ENCODE results near the gene BCL2L2.

The BCL2L2 gene

DNA sequence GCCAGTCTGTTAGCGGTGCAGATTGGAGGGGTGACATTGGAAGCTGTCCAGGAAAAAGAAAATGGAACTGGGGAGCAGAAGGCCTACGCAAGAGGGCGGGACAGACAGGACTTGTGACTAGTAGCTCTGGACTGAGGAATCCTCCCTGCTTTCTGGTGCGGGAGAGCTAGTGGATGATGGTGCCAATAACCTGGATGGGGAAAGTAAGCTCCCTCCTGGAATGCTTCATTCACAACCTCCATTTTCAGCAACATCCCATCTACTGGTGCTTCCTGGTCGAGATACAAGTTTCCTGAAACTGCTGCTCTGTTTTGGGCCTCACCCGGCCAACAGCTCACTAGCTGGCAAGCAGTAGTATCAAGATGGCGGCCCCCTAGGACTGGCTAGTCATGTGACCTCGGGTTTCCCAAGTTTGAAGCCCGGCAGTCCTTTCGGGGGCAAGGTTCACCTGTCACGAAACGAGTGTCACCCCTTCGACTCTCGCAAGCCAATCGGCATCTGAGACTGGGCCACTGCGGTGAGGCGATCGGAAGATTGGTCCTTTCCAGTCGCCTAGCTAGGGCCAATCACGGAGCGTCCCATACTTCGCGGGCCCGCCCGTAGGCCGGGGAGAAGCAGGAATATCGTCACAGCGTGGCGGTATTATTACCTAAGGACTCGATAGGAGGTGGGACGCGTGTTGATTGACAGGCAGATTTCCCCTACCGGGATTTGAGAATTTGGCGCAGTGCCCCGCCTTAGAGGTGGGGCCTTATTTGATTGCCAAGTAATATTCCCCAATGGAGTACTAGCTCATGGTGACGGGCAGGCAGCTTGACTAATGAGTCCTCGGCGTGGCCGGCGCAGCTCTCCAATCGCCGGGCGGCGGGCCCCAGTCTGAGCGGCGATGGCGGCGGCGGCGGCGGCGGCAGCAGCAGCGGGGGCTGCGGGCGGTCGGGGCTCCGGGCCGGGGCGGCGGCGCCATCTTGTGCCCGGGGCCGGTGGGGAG, 14.2 kb downstream of the BCL2L2 start, which contains the start of gene PABPN1:
Gene PABPN1 (plus strand): TSS at position 874 of the 988 bp plus-strand sequence. CDS start 13 bp downstream, at position 887.
- TF ChIP-seq CTCF (IDR thresholded peaks at IDR 0.05; ENCODE audit: control insufficient read depth, insufficient read depth, low read depth, low read length, missing control alignments), result no peak
- DNase-seq (ENCODE audit: low read depth), result peak; percentile 100
- peak within 1 kb of the TSS; percentile 72 for H3K4me3 ChIP-seq (ENCODE audit: control insufficient read depth, low read depth, low read length)

DNA sequence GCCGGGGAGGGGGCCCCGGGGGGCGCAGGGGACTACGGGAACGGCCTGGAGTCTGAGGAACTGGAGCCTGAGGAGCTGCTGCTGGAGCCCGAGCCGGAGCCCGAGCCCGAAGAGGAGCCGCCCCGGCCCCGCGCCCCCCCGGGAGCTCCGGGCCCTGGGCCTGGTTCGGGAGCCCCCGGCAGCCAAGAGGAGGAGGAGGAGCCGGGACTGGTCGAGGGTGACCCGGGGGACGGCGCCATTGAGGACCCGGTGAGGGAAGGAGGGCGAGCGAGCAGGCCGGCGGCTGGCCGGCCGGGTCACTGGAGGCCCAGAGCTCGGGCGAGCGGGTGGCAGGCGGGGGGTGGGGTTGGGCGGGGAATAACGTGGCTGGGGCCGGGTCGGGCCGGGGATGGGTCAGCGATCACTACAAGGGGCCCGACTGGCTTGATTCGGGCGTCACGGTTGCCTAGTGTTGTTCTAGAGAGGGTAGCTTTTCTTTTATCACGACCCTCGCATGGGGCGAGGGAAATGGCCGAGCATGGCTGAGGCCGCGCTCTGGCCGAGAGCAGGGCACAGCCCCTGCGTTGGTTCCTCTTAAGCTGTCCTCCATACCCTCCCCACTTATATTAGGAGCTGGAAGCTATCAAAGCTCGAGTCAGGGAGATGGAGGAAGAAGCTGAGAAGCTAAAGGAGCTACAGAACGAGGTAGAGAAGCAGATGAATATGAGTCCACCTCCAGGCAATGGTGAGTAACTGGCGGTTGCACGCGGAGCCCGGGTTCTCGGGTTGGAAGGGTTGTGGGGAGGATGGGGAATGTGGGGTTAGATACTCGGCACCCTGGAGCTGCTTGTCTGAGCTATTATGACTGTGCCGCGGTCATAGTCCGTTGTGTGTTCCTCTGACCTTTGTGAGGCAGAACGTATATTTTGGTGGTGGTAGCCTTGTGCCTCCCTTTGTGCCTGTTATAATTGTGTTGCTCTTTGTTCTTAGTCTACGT, 15.2 kb downstream of the BCL2L2 start:
- no peak for TF ChIP-seq CTCF (IDR thresholded peaks at IDR 0.05; ENCODE audit: control insufficient read depth, insufficient read depth, low read depth, low read length, missing control alignments)
- peak overlapping the region; percentile 72 for H3K4me3 ChIP-seq (ENCODE audit: control insufficient read depth, low read depth, low read length)
- DNase-seq (ENCODE audit: low read depth), result no peak

GRCh38 chr14:23322568-23323517, 16.2 kb downstream of the BCL2L2 start:
- peak overlapping the region; percentile 72 for H3K4me3 ChIP-seq (ENCODE audit: control insufficient read depth, low read depth, low read length)
- no peak for DNase-seq (ENCODE audit: low read depth)
- no peak for TF ChIP-seq CTCF (IDR thresholded peaks at IDR 0.05; ENCODE audit: control insufficient read depth, insufficient read depth, low read depth, low read length, missing control alignments)

DNA sequence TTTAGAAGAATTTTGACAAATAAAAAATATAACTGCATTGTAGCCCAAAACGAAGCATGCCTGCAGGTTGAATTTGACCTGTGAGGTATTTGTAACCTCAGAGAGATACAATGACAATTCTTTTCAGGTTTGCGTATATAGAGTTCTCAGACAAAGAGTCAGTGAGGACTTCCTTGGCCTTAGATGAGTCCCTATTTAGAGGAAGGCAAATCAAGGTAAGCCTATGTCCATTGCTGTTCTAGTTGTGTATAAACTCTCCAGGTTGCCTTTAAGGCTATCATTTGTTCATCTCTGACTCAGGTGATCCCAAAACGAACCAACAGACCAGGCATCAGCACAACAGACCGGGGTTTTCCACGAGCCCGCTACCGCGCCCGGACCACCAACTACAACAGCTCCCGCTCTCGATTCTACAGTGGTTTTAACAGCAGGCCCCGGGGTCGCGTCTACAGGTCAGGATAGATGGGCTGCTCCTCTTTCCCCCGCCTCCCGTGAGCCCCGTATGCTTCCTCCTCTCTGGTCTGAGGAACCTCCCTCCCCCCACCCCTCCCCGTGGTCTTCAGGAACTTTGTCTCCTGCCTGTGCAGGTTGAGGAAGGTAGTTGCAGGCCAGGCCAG, 17.3 kb downstream of the BCL2L2 start:
- H3K4me3 ChIP-seq (ENCODE audit: control insufficient read depth, low read depth, low read length), result no peak overlapping the region
- DNase-seq (ENCODE audit: low read depth), result no peak
- no peak for TF ChIP-seq CTCF (IDR thresholded peaks at IDR 0.05; ENCODE audit: control insufficient read depth, insufficient read depth, low read depth, low read length, missing control alignments)

- DNase-seq (ENCODE audit: low read depth), result no peak
- H3K4me3 ChIP-seq (ENCODE audit: control insufficient read depth, low read depth, low read length), result no peak overlapping the region
- no peak for TF ChIP-seq CTCF (IDR thresholded peaks at IDR 0.05; ENCODE audit: control insufficient read depth, insufficient read depth, low read depth, low read length, missing control alignments)
Measured at GRCh38 chr14:23324455-23324846, 17.8 kb downstream of the BCL2L2 start.
